ENCODE results near the gene SYT9. TPM values are rescaled to one million over a fixed set of nuclear protein-coding genes. Genes with fewer than 3 reads are reported as not detected.
"Not testable (repeated sequence)": the region's sequence is repeated elsewhere in the genome, so short reads cannot be mapped to it uniquely, and the experiment has no call there.

Gene SYT9
- polyA plus RNA-seq, 1 donor from 2014 or later: 2.3 TPM

GRCh38 chr11:7516475-7516874, 264.8 kb downstream of the SYT9 start:
- Histone ChIP-seq H3K9ac (ENCODE audit: low read length) (no peak overlapping the region), H3K79me2 (replicated peaks; ENCODE audit: insufficient read depth, low read length) (no peaks in the 10 kb centered on the region), H4K20me1 (ENCODE audit: insufficient read depth) (no peaks in the 10 kb centered on the region), H2AFZ (ENCODE audit: low read depth, low read length) (no peak overlapping the region), H3K27me3 (ENCODE audit: insufficient read depth, low read depth, low read length) (peaks cover 25% of the 10 kb centered on the region), H3K27ac (ENCODE audit: low read length) (no peak overlapping the region), H3F3A (ENCODE audit: insufficient read depth, low read length, poor library complexity, severe bottlenecking) (no peaks in the 10 kb centered on the region), H3K9me2 (ENCODE audit: insufficient read depth, low read length) (no peaks in the 10 kb centered on the region), H3K9me3 (ENCODE audit: low read length) (no peaks in the 10 kb centered on the region), H3K4me2 (ENCODE audit: low read length) (no peak overlapping the region), H3K36me3 (ENCODE audit: insufficient read depth, low read length) (no peaks in the 10 kb centered on the region), H3K4me3 (ENCODE audit: low read length) (no peak overlapping the region)
- TF ChIP-seq MXI1 (conservative IDR thresholded peaks at IDR 0.05; ENCODE audit: poor library complexity, severe bottlenecking) (no peak), TAF1 (IDR thresholded peaks at IDR 0.05; ENCODE audit: low read depth) (no peak), EZH2 (IDR thresholded peaks at IDR 0.05; ENCODE audit: borderline replicate concordance, insufficient read depth, low read length, poor library complexity, severe bottlenecking) (no peak), SMC3 (conservative IDR thresholded peaks at IDR 0.05; ENCODE audit: poor library complexity) (no peak), EP300 (conservative IDR thresholded peaks at IDR 0.05; ENCODE audit: poor library complexity, severe bottlenecking) (no peak), RAD21 (conservative IDR thresholded peaks at IDR 0.05) (no peak), REST (IDR thresholded peaks at IDR 0.05; ENCODE audit: borderline replicate concordance) (no peak), POLR2AphosphoS5 (IDR thresholded peaks at IDR 0.05) (no peak)
- TF ChIP-seq, protein P1, sequence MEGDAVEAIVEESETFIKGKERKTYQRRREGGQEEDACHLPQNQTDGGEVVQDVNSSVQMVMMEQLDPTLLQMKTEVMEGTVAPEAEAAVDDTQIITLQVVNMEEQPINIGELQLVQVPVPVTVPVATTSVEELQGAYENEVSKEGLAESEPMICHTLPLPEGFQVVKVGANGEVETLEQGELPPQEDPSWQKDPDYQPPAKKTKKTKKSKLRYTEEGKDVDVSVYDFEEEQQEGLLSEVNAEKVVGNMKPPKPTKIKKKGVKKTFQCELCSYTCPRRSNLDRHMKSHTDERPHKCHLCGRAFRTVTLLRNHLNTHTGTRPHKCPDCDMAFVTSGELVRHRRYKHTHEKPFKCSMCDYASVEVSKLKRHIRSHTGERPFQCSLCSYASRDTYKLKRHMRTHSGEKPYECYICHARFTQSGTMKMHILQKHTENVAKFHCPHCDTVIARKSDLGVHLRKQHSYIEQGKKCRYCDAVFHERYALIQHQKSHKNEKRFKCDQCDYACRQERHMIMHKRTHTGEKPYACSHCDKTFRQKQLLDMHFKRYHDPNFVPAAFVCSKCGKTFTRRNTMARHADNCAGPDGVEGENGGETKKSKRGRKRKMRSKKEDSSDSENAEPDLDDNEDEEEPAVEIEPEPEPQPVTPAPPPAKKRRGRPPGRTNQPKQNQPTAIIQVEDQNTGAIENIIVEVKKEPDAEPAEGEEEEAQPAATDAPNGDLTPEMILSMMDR (IDR thresholded peaks at IDR 0.05; ENCODE audit: poor library complexity, severe bottlenecking): no peak

GRCh38 chr11:7517743-7518142, 266.0 kb downstream of the SYT9 start:
- not testable (repeated sequence) for H3K27ac ChIP-seq (ENCODE audit: low read length); H3K9ac ChIP-seq (ENCODE audit: low read length); H3K4me3 ChIP-seq (ENCODE audit: low read length); H3K9me2 ChIP-seq (ENCODE audit: insufficient read depth, low read length); H3K9me3 ChIP-seq (ENCODE audit: low read length); H4K20me1 ChIP-seq (ENCODE audit: insufficient read depth); H3K4me2 ChIP-seq (ENCODE audit: low read length); H3K36me3 ChIP-seq (ENCODE audit: insufficient read depth, low read length); H2AFZ ChIP-seq (ENCODE audit: low read depth, low read length); H3F3A ChIP-seq (ENCODE audit: insufficient read depth, low read length, poor library complexity, severe bottlenecking); H3K79me2 ChIP-seq (replicated peaks; ENCODE audit: insufficient read depth, low read length)
- H3K27me3 ChIP-seq (ENCODE audit: insufficient read depth, low read depth, low read length): peaks cover 25% of the 10 kb centered on the region

Small RNA genes lying within 50 kb of the gene (small RNA-seq; reads per million reads assigned to genes)
- gene MIR302E: 0 to 0.06 (median 0) reads per million in 3 experiments

Other genes with a start within 250 kb of the SYT9 start
- gene ZNF214, start 231.6 kb upstream of the SYT9 start, polyA plus RNA-seq: 6.9 and 7.6 TPM in 2 replicates
- gene NLRP14, start 231.4 kb upstream of the SYT9 start, polyA plus RNA-seq: 0.44 and 0.48 TPM in 2 replicates
- not detected in 2 replicates for gene RBMXL2, start 162.9 kb upstream of the SYT9 start, polyA plus RNA-seq
- gene OLFML1, start 233.6 kb downstream of the SYT9 start, polyA plus RNA-seq: not detected in 2 replicates